IMR-90 (cell line): ENCODE results near the gene ACOXL.

Source experiments
- CEBPB ChIP-seq: IDR thresholded peaks from 2 replicates; pipeline ENCODE4 v1.6.1; 2012; ENCODE audit warnings: low read depth, low read length, improper control_type of control experiment
- CTCF ChIP-seq: conservative IDR thresholded peaks from 2 replicates; pipeline ENCODE4 v1.5.1; 2012; ENCODE audit warnings: mild to moderate bottlenecking, low read depth, low read length, improper control_type of control experiment
- POLR2A ChIP-seq: IDR thresholded peaks from 2 replicates; pipeline ENCODE4 v1.6.1; 2012; ENCODE audit warnings: mild to moderate bottlenecking, low read depth, low read length
- RAD21 ChIP-seq: IDR thresholded peaks from 2 replicates; pipeline ENCODE4 v1.6.1; 2012; ENCODE audit warnings: low read length, improper control_type of control experiment
- RCOR1 ChIP-seq: IDR thresholded peaks from 2 replicates; pipeline ENCODE4 v1.6.1; 2012; ENCODE audit warnings: mild to moderate bottlenecking, low read length, improper control_type of control experiment; ENCODE audit not compliant: insufficient replicate concordance

- TF ChIP-seq CTCF (no peak), RCOR1 (no peak), RAD21 (no peak), CEBPB (no peak), POLR2A (no peak)
Measured at GRCh38 chr2:110802208-110802932, 70.0 kb downstream of the ACOXL start.
